ENCODE results near the gene LDB2.

DNA sequence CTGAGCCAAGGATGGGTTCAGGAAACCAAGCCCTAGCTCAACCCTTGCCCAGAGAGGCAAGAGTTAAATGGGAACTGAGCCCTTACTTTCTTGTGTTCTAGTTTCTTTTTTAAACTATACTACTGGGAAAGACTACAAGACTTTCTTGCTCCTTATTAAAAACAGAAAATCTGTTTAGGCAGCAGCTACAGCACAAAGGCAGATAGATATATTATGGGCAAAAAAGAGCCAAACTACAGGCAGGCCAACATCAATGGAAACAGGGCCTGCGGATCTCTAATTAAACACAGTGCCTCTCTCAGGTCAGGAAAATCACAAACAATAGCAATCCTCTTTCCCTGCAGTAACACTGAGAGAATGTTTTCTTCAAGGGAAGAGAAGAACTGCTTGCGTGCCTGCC is 226.0 kb downstream of the LDB2 start:
- TF ChIP-seq, protein P1, sequence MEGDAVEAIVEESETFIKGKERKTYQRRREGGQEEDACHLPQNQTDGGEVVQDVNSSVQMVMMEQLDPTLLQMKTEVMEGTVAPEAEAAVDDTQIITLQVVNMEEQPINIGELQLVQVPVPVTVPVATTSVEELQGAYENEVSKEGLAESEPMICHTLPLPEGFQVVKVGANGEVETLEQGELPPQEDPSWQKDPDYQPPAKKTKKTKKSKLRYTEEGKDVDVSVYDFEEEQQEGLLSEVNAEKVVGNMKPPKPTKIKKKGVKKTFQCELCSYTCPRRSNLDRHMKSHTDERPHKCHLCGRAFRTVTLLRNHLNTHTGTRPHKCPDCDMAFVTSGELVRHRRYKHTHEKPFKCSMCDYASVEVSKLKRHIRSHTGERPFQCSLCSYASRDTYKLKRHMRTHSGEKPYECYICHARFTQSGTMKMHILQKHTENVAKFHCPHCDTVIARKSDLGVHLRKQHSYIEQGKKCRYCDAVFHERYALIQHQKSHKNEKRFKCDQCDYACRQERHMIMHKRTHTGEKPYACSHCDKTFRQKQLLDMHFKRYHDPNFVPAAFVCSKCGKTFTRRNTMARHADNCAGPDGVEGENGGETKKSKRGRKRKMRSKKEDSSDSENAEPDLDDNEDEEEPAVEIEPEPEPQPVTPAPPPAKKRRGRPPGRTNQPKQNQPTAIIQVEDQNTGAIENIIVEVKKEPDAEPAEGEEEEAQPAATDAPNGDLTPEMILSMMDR (conservative IDR thresholded peaks at IDR 0.05; ENCODE audit: low read depth, low read length): no peak
- TF ChIP-seq EZH2 (IDR thresholded peaks at IDR 0.05; ENCODE audit: low read length, unreplicated experiment): no peak
- TF ChIP-seq EZH2phosphoT487 (IDR thresholded peaks at IDR 0.05; ENCODE audit: borderline replicate concordance, low read length): no peak

All from PC-3 (cell line).